HG03064 (cell line): Measurements from ENCODE around the gene IL10RA.

Experiments
- ATAC-seq: cut with Tn5 transposase; IDR thresholded peaks from one replicate; pipeline ENCODE4 v1.9.1; 2021; ENCODE audit warnings: low read depth; ENCODE audit not compliant: unreplicated experiment

IL10RA gene

DNA sequence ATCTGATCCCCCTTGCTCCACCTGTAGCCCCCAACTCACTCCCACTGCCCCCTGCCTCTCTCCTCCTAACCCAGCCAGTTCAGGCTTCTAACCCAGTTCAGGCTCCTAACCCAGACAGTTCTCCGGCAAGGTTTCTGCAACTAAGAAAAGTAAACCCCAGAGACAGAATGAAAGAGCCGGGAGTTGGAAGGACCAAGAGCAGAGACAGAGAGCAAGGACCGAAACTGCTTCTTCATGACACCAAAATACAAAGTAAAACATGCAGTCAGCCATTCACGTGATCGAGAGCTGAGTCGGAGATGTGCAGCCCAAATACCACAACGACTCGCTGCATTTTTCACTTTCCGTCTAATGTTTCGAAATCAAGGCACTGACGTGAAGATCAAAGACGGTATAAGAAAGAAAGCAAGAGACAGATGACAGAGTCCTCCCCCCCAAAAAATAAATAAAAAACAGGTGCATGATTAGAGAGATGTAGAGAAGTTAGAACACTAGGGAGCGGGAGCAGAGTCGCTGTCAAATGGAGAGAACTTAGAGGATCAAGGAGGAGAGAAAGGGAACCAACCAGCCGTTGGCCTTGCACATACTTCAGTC lies 884 bp downstream of the IL10RA start:
- ATAC-seq: no peak

- no peak for ATAC-seq
Observed at GRCh38 chr11:117989351-117990102, 3.3 kb downstream of the IL10RA start.

DNA sequence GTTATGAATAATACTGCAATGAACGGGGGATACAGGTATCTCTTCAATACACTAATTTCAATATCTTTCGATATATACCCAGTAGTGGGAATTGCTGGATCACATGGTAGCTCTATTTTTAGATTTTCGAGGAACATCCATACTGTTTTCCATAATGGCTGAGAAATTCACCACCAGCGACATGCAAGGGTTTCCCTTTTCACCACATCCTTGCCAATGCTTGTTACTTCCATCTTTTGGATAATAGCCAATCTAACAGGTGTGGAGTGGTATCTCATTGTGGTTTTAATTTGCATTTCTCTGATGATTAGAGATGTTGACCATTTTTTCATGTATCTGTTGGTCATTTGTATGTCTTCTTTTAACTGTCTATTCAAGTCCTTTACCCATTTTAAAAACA lies 5.9 kb downstream of the IL10RA start:
- ATAC-seq: no peak

DNA sequence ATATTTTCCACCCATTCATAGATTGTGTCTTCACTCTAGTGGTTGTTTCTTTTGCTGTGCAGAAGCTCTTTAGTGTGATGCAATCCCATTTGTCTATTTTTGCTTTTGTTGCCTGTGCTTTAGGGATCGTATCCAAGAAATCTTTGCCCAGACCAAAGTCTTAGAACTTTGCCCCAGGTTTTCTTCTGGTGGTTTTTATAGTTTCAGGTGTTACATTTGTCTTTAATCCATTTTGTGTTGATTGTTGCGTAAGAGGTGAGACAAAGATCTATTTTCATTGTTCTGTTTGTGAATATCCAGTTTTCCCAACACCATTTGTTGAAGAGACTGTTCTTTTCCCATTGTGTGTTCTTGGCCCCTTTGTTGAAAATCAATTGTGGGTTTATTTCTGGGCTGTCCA lies 6.4 kb downstream of the IL10RA start:
- ATAC-seq: no peak

GRCh38 chr11:117993988-117994745 lies 8.0 kb downstream of the IL10RA start:
- no peak for ATAC-seq

DNA sequence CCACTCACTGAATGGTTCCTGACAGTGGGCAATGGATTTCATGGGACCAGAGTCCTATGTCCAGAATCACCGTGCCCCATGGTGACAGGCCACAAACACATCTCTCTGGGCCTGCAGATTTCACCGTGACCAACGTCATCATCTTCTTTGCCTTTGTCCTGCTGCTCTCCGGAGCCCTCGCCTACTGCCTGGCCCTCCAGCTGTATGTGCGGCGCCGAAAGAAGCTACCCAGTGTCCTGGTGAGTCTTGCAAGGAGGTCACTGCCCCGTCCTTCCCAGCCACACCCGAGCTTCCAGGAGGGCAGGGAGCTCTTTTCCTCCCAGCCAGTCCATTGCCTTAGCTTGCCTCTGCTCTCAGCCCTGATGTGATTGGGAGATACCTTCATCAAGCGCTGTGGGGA lies 9.3 kb downstream of the IL10RA start:
- ATAC-seq: no peak

DNA sequence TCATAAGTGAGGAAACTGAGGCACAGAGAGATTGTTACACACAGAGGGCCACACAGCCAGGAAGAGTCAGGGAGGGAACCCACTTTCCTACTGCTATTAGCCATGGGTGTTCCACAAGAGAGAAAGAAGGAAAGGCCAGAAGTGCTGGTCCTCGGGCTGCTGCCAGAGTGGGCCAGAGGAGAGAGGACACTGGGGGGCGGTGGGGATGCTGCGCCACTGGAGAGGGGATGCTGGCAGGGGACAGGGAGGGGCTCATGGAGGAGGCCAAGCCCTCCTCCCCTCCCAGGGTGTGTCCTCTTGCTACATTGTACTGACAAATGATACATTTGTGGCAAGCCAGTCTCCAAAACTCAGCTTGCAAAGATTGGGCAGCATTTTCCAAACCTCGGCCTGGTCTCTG lies 9.9 kb downstream of the IL10RA start:
- no peak for ATAC-seq

- ATAC-seq: no peak
Observed at GRCh38 chr11:117997406-117997805, 11.2 kb downstream of the IL10RA start.

DNA sequence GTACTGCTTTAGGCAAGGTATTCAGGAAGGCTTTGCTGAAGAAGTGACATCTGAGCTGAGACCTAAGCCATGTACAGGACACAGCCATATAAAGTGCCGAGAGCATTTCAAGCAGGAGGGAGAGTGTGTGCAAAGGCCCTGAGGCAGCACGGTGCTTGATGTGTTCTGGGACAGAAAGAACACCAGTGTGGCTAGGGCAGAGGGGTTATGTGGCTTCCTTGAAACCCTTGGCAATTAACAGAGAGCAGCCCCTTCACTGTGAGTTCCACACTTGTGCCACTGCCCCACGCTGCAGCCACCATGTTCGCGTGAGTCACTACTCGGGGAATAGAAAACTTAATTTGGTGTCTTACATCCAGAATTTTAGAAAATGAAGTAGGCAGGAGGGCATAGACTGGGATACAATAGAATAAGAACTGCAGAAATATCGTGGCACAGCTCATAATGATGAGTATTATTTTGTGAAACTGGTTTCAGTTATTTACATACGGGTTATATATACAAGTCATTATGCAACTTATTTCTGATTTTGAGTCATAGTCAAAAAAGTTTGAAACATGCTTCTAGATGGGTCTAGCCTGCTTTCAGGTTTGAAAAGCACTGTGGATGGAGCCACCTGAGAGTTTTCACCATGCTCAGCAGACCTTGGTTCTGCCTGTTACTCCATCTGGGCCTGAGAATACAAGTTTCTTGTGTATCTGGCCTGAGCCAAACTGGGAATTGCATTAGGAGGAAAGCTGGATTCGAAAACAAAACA lies 11.8 kb downstream of the IL10RA start:
- peak; percentile 54 for ATAC-seq

DNA sequence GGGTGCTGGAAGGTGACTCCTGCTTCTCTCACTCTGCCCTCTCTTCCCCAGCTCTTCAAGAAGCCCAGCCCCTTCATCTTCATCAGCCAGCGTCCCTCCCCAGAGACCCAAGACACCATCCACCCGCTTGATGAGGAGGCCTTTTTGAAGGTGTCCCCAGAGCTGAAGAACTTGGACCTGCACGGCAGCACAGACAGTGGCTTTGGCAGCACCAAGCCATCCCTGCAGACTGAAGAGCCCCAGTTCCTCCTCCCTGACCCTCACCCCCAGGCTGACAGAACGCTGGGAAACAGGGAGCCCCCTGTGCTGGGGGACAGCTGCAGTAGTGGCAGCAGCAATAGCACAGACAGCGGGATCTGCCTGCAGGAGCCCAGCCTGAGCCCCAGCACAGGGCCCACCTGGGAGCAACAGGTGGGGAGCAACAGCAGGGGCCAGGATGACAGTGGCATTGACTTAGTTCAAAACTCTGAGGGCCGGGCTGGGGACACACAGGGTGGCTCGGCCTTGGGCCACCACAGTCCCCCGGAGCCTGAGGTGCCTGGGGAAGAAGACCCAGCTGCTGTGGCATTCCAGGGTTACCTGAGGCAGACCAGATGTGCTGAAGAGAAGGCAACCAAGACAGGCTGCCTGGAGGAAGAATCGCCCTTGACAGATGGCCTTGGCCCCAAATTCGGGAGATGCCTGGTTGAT lies 12.6 kb downstream of the IL10RA start:
- no peak for ATAC-seq

GRCh38 chr11:117999354-117999993 lies 13.3 kb downstream of the IL10RA start:
- ATAC-seq: no peak

GRCh38 chr11:118000067-118000849 lies 14.1 kb downstream of the IL10RA start:
- ATAC-seq: no peak

DNA sequence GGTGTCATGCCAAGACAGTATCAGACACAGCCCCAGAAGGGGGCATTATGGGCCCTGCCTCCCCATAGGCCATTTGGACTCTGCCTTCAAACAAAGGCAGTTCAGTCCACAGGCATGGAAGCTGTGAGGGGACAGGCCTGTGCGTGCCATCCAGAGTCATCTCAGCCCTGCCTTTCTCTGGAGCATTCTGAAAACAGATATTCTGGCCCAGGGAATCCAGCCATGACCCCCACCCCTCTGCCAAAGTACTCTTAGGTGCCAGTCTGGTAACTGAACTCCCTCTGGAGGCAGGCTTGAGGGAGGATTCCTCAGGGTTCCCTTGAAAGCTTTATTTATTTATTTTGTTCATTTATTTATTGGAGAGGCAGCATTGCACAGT lies 14.6 kb downstream of the IL10RA start:
- no peak for ATAC-seq

GRCh38 chr11:118001494-118001971 lies 15.3 kb downstream of the IL10RA start:
- ATAC-seq: no peak

GRCh38 chr11:118002010-118002540 lies 15.9 kb downstream of the IL10RA start:
- ATAC-seq: no peak

GRCh38 chr11:118002541-118003423 lies 16.6 kb downstream of the IL10RA start:
- no peak for ATAC-seq

- no peak for ATAC-seq
Observed at GRCh38 chr11:118003456-118003855, 17.3 kb downstream of the IL10RA start.
